PC-3 (cell line): ENCODE results near the gene KRTAP19-8. TPM values are rescaled to one million over a fixed set of nuclear protein-coding genes. Genes with fewer than 3 reads are reported as not detected.

Experiments used
- ATAC-seq: fragments of 200-7000 bp; cut with Tn5 transposase; 2 replicates; pipeline ENCODE4 v1.9.1; 2020; ENCODE audit warnings: mild to moderate bottlenecking, moderate library complexity
- BruUV-seq: library from RNA; stranded (reverse); fragments of 400-500 nt; replicated peaks from 2 replicates; lab custom pipeline; 2021; lab: Mats Ljungman, UMichigan
- CTCF ChIA-PET: fragments of 300-600 bp; sonication (Branson Sonifier 250); formaldehyde crosslinking; loops from one replicate; lab custom pipeline; 2022; ENCODE audit warnings: antibody characterized with exemption; lab: Charles Lee
- POLR2A ChIA-PET: fragments of 300-600 bp; sonication (Branson Sonifier 250); formaldehyde crosslinking; loops from one replicate; lab custom pipeline; 2022; ENCODE audit warnings: antibody characterized with exemption; ENCODE audit not compliant: unreplicated experiment; lab: Charles Lee
- DNase-seq: peaks from one replicate; pipeline ENCODE4 v3.0.0-alpha.2; 2015
- H2AFZ ChIP-seq: fragments of 300-600 bp; sonication (generic); 2 replicates; pipeline ENCODE4 v1.6.0; 2016; ENCODE audit warnings: antibody characterized with exemption, low read length
- H3F3A ChIP-seq: fragments of 300-600 bp; sonication (generic); one replicate; pipeline ENCODE4 v1.6.0; 2017; ENCODE audit warnings: antibody characterized with exemption, low read length, control low read depth, mild to moderate bottlenecking; ENCODE audit not compliant: unreplicated experiment
- H3K27ac ChIP-seq: fragments of 300-600 bp; sonication (generic); 2 replicates; pipeline ENCODE4 v1.5.1; 2016; ENCODE audit warnings: mild to moderate bottlenecking, low read length
- H3K27me3 ChIP-seq: fragments of 300-600 bp; sonication (generic); 2 replicates; pipeline ENCODE4 v1.6.1; 2016; ENCODE audit warnings: low read length, mixed read lengths
- H3K36me3 ChIP-seq: fragments of 300-600 bp; sonication (generic); 2 replicates; pipeline ENCODE4 v1.6.1; 2016; ENCODE audit warnings: low read depth, mixed run types, low read length, mixed read lengths
- H3K4me1 ChIP-seq: fragments of 300-600 bp; sonication (generic); 2 replicates; pipeline ENCODE4 v1.5.1; 2016; ENCODE audit warnings: low read length; ENCODE audit not compliant: insufficient read depth
- H3K4me2 ChIP-seq: fragments of 300-600 bp; sonication (generic); 2 replicates; pipeline ENCODE4 v1.6.0; 2016; ENCODE audit warnings: low read length
- H3K4me3 ChIP-seq: fragments of 300-600 bp; sonication (generic); 2 replicates; pipeline ENCODE4 v1.5.1; 2016; ENCODE audit warnings: mild to moderate bottlenecking, low read length, mixed read lengths
- H3K79me2 ChIP-seq: fragments of 300-600 bp; sonication (generic); 2 replicates; pipeline ENCODE4 v1.6.1; 2017; ENCODE audit warnings: low read length, mixed read lengths
- H3K9ac ChIP-seq: fragments of 300-600 bp; sonication (generic); 2 replicates; pipeline ENCODE4 v1.6.0; 2016; ENCODE audit warnings: mild to moderate bottlenecking, low read length
- H3K9me2 ChIP-seq: fragments of 300-600 bp; sonication (generic); replicated peaks from 2 replicates; pipeline ENCODE4 v1.6.1; 2016; ENCODE audit warnings: mixed run types, low read length, mixed read lengths
- H3K9me3 ChIP-seq: fragments of 300-600 bp; sonication (generic); 2 replicates; pipeline ENCODE4 v1.6.1; 2016; ENCODE audit warnings: low read length, mixed read lengths
- H4K20me1 ChIP-seq: fragments of 300-600 bp; sonication (generic); 2 replicates; pipeline ENCODE4 v1.6.1; 2016; ENCODE audit warnings: low read length, mixed read lengths
- CTCF ChIP-seq: fragments of 300-600 bp; sonication (generic); conservative IDR thresholded peaks from 2 replicates; pipeline ENCODE4 v1.5.1; 2017; ENCODE audit warnings: antibody characterized with exemption, low read depth, mild to moderate bottlenecking, low read length
- EZH2 ChIP-seq: fragments of 300-600 bp; sonication (generic); IDR thresholded peaks from one replicate; pipeline ENCODE4 v1.6.1; 2017; ENCODE audit warnings: antibody characterized with exemption, mild to moderate bottlenecking, low read length; ENCODE audit not compliant: unreplicated experiment
- EZH2phosphoT487 ChIP-seq: fragments of 300-600 bp; sonication (generic); IDR thresholded peaks from 2 replicates; pipeline ENCODE4 v1.6.1; 2018; ENCODE audit warnings: mild to moderate bottlenecking, antibody characterized with exemption, low read length, borderline replicate concordance
- intact Hi-C: fragments of 100-400 bp; cut with micrococcal nuclease; formaldehyde crosslinking; loops from 2 replicates; pipeline ENCODE4 v1.9.0; 2023
- total RNA-seq: library from RNA; depleted of rRNA; stranded (reverse); fragments of >200 nt; gene quantifications from 2 replicates; pipeline ENCODE4 v1.2.3, GENCODE V29; 2014

Gene KRTAP19-8
- total RNA-seq, 1 experiment from 2014 or later = not detected

- Histone ChIP-seq H3K79me2 (no peaks in the 10 kb centered on the region), H3K27ac (no peak overlapping the region), H3K9me2 (no peaks in the 10 kb centered on the region), H3K36me3 (no peaks in the 10 kb centered on the region), H3K4me1 (no peaks in the 10 kb centered on the region), H3K9me3 (no peaks in the 10 kb centered on the region), H3F3A (no peaks in the 10 kb centered on the region), H4K20me1 (no peaks in the 10 kb centered on the region), H2AFZ (no peak overlapping the region), H3K9ac (no peak overlapping the region), H3K4me3 (no peak overlapping the region), H3K27me3 (peaks cover 47% of the 10 kb centered on the region), H3K4me2 (no peak overlapping the region)
- CTCF ChIA-PET = no interaction called here
- ATAC-seq (no peak), DNase-seq (no peak)
- TF ChIP-seq EZH2phosphoT487 (no peak), CTCF (no peak), EZH2 (no peak)
- POLR2A ChIA-PET = no interaction called here
- BruUV-seq = no TSS peak
- intact Hi-C loops = no loop called here
Measured at GRCh38 chr21:30996728-30997127, 41.5 kb downstream of the KRTAP19-8 start.

GRCh38 chr21:30994932-30995331 is 43.3 kb downstream of the KRTAP19-8 start:
- no peak overlapping the region for H3K9ac ChIP-seq
- ATAC-seq = no peak
- ChIA-PET CTCF (no interaction called here), POLR2A (no interaction called here)
- H3K27ac ChIP-seq = no peak overlapping the region
- H3K4me2 ChIP-seq = no peak overlapping the region
- H3K4me1 ChIP-seq = no peaks in the 10 kb centered on the region
- H3K9me3 ChIP-seq = no peaks in the 10 kb centered on the region
- H2AFZ ChIP-seq = no peak overlapping the region
- no peaks in the 10 kb centered on the region for H3K9me2 ChIP-seq
- no peaks in the 10 kb centered on the region for H3K79me2 ChIP-seq
- TF ChIP-seq EZH2 (no peak), EZH2phosphoT487 (no peak), CTCF (no peak)
- H3F3A ChIP-seq = no peaks in the 10 kb centered on the region
- H3K27me3 ChIP-seq = peaks cover 29% of the 10 kb centered on the region
- H4K20me1 ChIP-seq = no peaks in the 10 kb centered on the region
- H3K4me3 ChIP-seq = no peak overlapping the region
- DNase-seq = no peak
- intact Hi-C loops = no loop called here
- no TSS peak for BruUV-seq
- H3K36me3 ChIP-seq = no peaks in the 10 kb centered on the region

GRCh38 chr21:30990514-30991262 is 47.6 kb downstream of the KRTAP19-8 start:
- Histone ChIP-seq H3K4me1 (no peaks in the 10 kb centered on the region), H3K36me3 (no peaks in the 10 kb centered on the region), H3K4me2 (no peak overlapping the region), H3K79me2 (no peaks in the 10 kb centered on the region), H3K9me3 (no peaks in the 10 kb centered on the region), H4K20me1 (no peaks in the 10 kb centered on the region), H3F3A (no peaks in the 10 kb centered on the region), H3K4me3 (no peak overlapping the region), H3K27ac (no peak overlapping the region), H3K9ac (no peak overlapping the region), H3K9me2 (no peaks in the 10 kb centered on the region), H2AFZ (no peak overlapping the region), H3K27me3 (peaks cover 29% of the 10 kb centered on the region)
- CTCF ChIA-PET = no interaction called here
- no TSS peak for BruUV-seq
- DNase-seq (peak; percentile 12), ATAC-seq (no peak)
- POLR2A ChIA-PET = no interaction called here
- TF ChIP-seq EZH2 (no peak), EZH2phosphoT487 (no peak), CTCF (no peak)
- intact Hi-C loops = no loop called here
